ENCODE results near the gene PHLPP1. TPM values are rescaled to one million over a fixed set of nuclear protein-coding genes. Genes with fewer than 3 reads are reported as not detected.
"Not testable (repeated sequence)": the region's sequence is repeated elsewhere in the genome, so short reads cannot be mapped to it uniquely, and the experiment has no call there.

Gene PHLPP1
- total and polyA plus RNA-seq, 9 donors, result 6.3 to 11.3 (median 9.8) TPM

DNA sequence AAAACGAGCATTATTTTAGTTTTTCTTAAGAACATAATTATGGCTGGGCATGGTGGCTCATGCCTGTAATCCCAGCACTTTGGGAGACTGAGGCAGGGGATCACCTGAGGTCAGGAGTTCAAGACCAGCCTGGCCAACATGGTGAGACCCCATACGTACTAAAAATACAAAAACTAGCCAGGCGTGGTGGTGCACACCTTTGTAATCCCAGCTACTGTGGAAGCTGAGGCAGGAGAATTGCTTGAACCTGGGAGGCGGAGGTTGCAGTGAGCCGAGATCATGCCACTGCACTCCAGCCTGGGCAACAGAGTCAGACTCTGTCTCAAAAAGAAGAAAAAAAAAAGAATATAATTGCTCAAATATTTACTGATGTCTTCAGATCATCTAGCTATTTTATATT is 25.3 kb downstream of the PHLPP1 start:
- not testable (repeated sequence) for H3K27me3 ChIP-seq (ENCODE audit: control insufficient read depth, insufficient read depth, low read length); H3K9me3 ChIP-seq (replicated peaks; ENCODE audit: control insufficient read depth, low read depth, low read length); H3K4me3 ChIP-seq (ENCODE audit: low read length); H3K36me3 ChIP-seq (ENCODE audit: control insufficient read depth, insufficient read depth, low read length); H3K27ac ChIP-seq (ENCODE audit: low read length); DNase-seq; H3K4me1 ChIP-seq (ENCODE audit: control insufficient read depth, insufficient read depth, low read length)
- 80% methylated on average over 1 of the region's 5 CpGs for WGBS (ENCODE audit: insufficient coverage)

DNA sequence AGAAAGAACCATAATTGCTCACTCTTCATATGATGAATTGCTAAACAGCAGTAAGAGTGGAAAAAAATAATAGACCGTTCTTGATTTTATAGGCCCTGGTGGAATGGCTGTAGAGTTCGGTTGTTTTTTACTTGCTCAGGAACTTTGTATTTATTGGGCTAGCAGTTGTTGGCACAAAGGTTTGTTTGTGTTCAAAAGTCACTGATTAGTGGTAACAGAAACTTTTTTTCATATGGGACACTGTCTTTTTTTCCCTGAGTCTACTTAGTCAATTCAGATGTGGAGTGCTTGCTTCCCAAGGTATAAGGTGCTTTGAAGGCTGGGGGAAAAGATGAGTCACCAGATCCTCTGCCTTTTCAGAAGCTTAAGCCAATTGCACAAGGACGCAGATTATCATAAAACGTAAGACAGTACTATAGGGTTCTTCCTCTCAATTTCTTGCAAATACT is 25.8 kb downstream of the PHLPP1 start:
- Histone ChIP-seq H3K4me1 (ENCODE audit: control insufficient read depth, insufficient read depth, low read length) (no peaks in the 10 kb centered on the region), H3K27me3 (ENCODE audit: control insufficient read depth, insufficient read depth, low read length) (no peaks in the 10 kb centered on the region), H3K4me3 (ENCODE audit: low read length) (no peak overlapping the region), H3K36me3 (ENCODE audit: control insufficient read depth, insufficient read depth, low read length) (no peaks in the 10 kb centered on the region), H3K9me3 (replicated peaks; ENCODE audit: control insufficient read depth, low read depth, low read length) (no peaks in the 10 kb centered on the region), H3K27ac (ENCODE audit: low read length) (no peak overlapping the region)
- peak; percentile 48 for DNase-seq
- WGBS (ENCODE audit: insufficient coverage), result no CpG with 5 or more reads among the region's 4 CpGs

DNA sequence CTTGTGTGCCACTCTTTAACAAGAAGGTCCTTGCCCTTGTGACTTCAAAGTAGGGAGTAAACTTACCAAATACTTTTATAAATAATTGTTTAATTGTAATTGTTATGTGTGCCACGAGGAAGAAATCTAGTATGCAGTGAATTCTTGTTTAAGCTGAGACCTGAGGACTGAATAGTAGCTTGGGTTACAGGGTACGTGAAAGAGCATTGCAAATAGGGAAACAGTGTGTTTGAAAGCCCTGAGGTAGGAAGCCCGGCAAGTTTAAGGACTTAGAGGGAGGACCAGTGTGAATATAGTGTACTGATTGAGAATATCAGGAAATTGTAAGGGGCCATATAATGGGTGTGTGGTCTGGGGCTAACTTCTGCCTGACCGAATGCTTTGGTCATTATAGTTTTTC is 26.2 kb downstream of the PHLPP1 start:
- no peak for DNase-seq
- H3K9me3 ChIP-seq (replicated peaks; ENCODE audit: control insufficient read depth, low read depth, low read length), result no peaks in the 10 kb centered on the region
- no peaks in the 10 kb centered on the region for H3K4me1 ChIP-seq (ENCODE audit: control insufficient read depth, insufficient read depth, low read length)
- 70% methylated on average over 3 of the region's 4 CpGs for WGBS (ENCODE audit: insufficient coverage)
- H3K4me3 ChIP-seq (ENCODE audit: low read length), result no peak overlapping the region
- H3K27me3 ChIP-seq (ENCODE audit: control insufficient read depth, insufficient read depth, low read length), result no peaks in the 10 kb centered on the region
- no peaks in the 10 kb centered on the region for H3K36me3 ChIP-seq (ENCODE audit: control insufficient read depth, insufficient read depth, low read length)
- no peak overlapping the region for H3K27ac ChIP-seq (ENCODE audit: low read length)

DNA sequence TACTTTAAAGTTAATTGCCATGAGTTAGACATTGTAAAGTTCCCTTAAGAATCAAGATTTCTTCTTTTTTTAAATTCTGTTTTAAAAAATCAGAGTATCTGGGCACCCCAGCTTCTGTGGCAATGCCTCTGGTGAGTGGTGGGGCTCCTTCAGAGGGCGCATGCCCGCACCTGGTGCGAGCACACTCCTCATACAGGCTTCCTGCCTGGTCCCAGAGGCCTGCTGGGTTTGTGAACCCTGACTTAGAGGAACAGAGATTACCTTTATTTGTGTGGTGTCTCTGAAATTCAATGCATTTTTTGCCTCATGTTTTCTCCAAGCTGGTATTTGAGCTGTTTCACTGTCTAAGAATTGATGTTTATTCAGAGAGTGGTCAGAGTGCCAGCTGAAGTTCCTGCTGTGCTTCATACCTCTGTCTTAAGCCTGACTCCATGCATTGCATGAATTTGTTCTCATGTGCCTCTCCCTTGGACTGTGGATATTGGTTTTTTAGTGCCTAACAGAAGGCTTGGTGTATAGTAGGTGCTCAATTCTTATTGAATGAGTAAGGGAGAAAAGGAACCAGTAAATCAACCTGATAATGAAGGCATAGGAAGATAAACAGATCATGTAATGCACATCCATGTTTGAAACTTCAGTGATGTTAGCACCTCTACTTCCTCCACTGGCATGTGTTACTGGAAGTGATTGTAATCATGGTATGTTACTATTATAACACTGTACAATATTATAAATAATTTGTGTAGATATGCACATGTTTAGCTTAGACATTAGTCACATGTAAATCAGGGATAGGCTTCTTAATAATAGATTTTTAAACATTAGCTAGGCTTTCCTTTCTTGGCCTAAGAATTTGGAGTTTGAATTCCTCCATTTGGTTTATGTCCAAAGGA is 29.0 kb downstream of the PHLPP1 start:
- Histone ChIP-seq H3K27ac (ENCODE audit: low read length) (no peak overlapping the region), H3K9me3 (replicated peaks; ENCODE audit: control insufficient read depth, low read depth, low read length) (no peaks in the 10 kb centered on the region), H3K4me1 (ENCODE audit: control insufficient read depth, insufficient read depth, low read length) (no peaks in the 10 kb centered on the region), H3K27me3 (ENCODE audit: control insufficient read depth, insufficient read depth, low read length) (no peaks in the 10 kb centered on the region), H3K4me3 (ENCODE audit: low read length) (no peak overlapping the region), H3K36me3 (ENCODE audit: control insufficient read depth, insufficient read depth, low read length) (no peaks in the 10 kb centered on the region)
- DNase-seq, result no peak
- no CpG with 5 or more reads among the region's 3 CpGs for WGBS (ENCODE audit: insufficient coverage)

DNA sequence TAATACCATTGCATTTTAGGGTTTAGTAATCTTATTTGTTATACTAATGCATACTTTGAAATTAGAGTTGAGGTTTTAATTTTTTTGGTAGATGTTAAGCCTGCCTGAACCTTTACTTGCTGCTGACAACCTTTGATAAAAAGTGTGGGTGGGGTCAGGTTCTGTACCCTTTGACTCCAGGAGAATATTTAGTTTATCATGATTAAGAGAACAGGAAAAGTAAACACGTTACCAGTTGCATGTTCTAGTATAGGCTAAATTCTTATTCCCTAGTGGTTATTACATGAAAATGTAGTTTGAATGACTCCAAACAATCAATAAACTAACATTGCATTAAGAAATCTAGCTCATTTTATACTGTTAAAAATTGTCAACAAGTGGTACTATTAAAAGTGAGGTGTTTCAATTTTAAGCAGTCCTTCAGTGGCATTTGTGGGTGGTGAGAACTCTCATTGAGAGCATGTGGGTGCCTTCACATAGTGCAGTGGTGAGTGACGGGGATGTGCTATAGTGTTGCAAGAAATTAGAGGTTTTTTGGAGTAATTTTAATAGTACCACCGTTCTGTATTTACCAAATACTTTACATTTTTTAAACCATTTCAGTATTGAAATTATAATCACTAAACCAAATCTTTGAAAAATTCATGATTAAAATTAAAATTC is 29.9 kb downstream of the PHLPP1 start:
- Histone ChIP-seq H3K4me1 (ENCODE audit: control insufficient read depth, insufficient read depth, low read length) (no peaks in the 10 kb centered on the region), H3K9me3 (replicated peaks; ENCODE audit: control insufficient read depth, low read depth, low read length) (no peaks in the 10 kb centered on the region), H3K27me3 (ENCODE audit: control insufficient read depth, insufficient read depth, low read length) (no peaks in the 10 kb centered on the region), H3K4me3 (ENCODE audit: low read length) (no peak overlapping the region), H3K27ac (ENCODE audit: low read length) (no peak overlapping the region), H3K36me3 (ENCODE audit: control insufficient read depth, insufficient read depth, low read length) (no peaks in the 10 kb centered on the region)
- no CpG with 5 or more reads among the region's 3 CpGs for WGBS (ENCODE audit: insufficient coverage)
- no peak for DNase-seq

DNA sequence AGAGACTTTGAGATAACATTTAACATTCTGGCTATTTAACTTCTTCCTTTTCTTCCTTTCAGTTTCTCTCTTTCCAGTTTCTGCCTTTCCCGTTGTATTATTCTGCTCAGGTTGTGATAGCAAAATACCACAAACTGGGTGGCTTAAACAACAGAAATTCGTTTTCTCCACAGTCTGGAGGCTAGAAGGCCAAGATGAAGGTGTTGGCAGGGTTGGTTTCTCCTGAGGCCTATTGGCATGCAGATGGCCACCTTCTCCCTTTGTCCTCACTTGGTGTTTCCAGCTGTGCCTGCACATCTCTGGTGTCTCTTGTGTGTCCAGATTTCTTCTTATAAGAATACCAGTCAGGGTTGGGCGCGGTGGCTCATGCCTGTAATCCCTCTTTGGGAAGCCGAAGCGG is 34.0 kb downstream of the PHLPP1 start:
- 93% methylated on average over 3 of the region's 6 CpGs for WGBS (ENCODE audit: insufficient coverage)

DNA sequence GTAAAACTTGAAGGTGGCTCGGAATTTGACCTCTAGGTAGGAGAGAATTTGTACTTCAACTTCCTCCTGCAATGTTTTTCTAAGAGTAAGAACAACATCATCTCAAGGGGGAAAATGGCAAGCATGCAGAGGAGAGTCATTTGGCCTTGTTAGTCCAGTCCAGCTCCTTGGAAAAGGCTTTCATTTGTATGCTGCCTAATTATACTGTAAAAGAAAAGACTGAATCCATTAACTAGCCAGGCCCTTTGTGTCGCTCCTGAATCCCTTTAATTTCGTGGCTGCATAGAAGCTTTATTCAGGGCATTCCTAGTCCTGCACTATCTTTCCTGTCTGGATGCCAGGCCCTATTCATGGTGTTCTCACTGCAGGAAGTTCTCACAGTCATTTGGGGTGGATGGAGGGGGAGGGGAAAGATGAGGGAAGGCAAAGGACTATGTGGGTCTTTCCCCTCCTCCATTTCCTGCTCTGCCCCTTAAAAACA is 36.0 kb downstream of the PHLPP1 start:
- H3K27me3 ChIP-seq (ENCODE audit: control insufficient read depth, insufficient read depth, low read length), result no peaks in the 10 kb centered on the region
- H3K4me3 ChIP-seq (ENCODE audit: low read length), result no peak overlapping the region
- WGBS (ENCODE audit: insufficient coverage), result no CpG with 5 or more reads among the region's 3 CpGs
- no peaks in the 10 kb centered on the region for H3K36me3 ChIP-seq (ENCODE audit: control insufficient read depth, insufficient read depth, low read length)
- peaks cover 11% of the 10 kb centered on the region for H3K4me1 ChIP-seq (ENCODE audit: control insufficient read depth, insufficient read depth, low read length)
- H3K27ac ChIP-seq (ENCODE audit: low read length), result no peak overlapping the region
- DNase-seq, result no peak
- peaks cover 2% of the 10 kb centered on the region for H3K9me3 ChIP-seq (replicated peaks; ENCODE audit: control insufficient read depth, low read depth, low read length)

More for the DNA sequence above, 34.0 kb downstream of the PHLPP1 start:
- Histone ChIP-seq H3K4me3 (ENCODE audit: low read length) (no peak overlapping the region), H3K4me1 (ENCODE audit: control insufficient read depth, insufficient read depth, low read length) (peaks cover 10% of the 10 kb centered on the region), H3K36me3 (ENCODE audit: control insufficient read depth, insufficient read depth, low read length) (no peaks in the 10 kb centered on the region), H3K27ac (ENCODE audit: low read length) (no peak overlapping the region), H3K27me3 (ENCODE audit: control insufficient read depth, insufficient read depth, low read length) (no peaks in the 10 kb centered on the region), H3K9me3 (replicated peaks; ENCODE audit: control insufficient read depth, low read depth, low read length) (no peaks in the 10 kb centered on the region)
- DNase-seq, result no peak

DNA sequence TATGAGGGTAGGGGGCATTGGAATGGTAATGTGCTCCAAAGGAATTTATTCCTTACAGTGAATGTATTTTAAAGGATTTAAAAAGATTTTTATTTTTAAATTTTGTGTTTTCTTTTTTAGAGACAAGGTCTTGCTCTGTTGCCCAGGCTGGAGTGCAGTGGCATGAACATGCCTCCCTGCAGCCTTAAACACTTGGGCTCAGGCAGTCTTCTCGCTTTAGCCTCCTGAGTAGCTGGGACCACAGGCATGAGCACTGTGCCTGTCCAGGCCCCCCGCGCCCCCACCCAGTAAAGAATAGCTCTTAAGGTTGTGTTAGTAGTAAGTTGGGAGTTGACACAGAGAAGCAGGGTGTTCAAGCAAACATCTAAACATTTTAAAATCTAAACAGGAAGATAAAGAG is 36.6 kb downstream of the PHLPP1 start:
- Histone ChIP-seq H3K4me3 (ENCODE audit: low read length) (no peak overlapping the region), H3K9me3 (replicated peaks; ENCODE audit: control insufficient read depth, low read depth, low read length) (peaks cover 2% of the 10 kb centered on the region), H3K27ac (ENCODE audit: low read length) (no peak overlapping the region), H3K27me3 (ENCODE audit: control insufficient read depth, insufficient read depth, low read length) (no peaks in the 10 kb centered on the region), H3K36me3 (ENCODE audit: control insufficient read depth, insufficient read depth, low read length) (no peaks in the 10 kb centered on the region), H3K4me1 (ENCODE audit: control insufficient read depth, insufficient read depth, low read length) (peaks cover 11% of the 10 kb centered on the region)
- no peak for DNase-seq
- WGBS (ENCODE audit: insufficient coverage), result no CpG with 5 or more reads among the region's 3 CpGs

DNA sequence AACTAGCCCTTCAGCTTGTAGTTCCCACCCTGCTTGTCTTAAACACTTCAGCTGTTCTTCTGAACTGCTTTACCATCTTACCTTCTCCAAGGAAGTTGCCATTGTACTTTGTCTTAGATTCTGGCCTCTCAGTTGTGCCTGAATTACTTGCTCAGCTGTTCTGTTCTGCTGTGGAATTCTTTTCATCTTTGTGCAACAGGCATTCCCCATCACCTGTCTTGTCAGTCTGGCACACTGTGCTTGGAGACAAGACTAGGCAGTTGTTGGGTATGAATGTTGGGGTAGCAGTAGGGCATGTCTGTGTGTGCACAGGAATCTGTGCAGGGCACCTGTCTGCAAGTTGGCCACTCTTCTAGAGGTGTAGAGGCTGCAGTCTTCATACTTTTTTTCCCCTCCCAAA is 38.7 kb downstream of the PHLPP1 start:
- no peaks in the 10 kb centered on the region for H3K27me3 ChIP-seq (ENCODE audit: control insufficient read depth, insufficient read depth, low read length)
- DNase-seq, result peak; percentile 62
- H3K36me3 ChIP-seq (ENCODE audit: control insufficient read depth, insufficient read depth, low read length), result no peaks in the 10 kb centered on the region
- no peak overlapping the region for H3K27ac ChIP-seq (ENCODE audit: low read length)
- peaks cover 13% of the 10 kb centered on the region for H3K4me1 ChIP-seq (ENCODE audit: control insufficient read depth, insufficient read depth, low read length)
- H3K9me3 ChIP-seq (replicated peaks; ENCODE audit: control insufficient read depth, low read depth, low read length), result peaks cover 2% of the 10 kb centered on the region
- H3K4me3 ChIP-seq (ENCODE audit: low read length), result no peak overlapping the region

DNA sequence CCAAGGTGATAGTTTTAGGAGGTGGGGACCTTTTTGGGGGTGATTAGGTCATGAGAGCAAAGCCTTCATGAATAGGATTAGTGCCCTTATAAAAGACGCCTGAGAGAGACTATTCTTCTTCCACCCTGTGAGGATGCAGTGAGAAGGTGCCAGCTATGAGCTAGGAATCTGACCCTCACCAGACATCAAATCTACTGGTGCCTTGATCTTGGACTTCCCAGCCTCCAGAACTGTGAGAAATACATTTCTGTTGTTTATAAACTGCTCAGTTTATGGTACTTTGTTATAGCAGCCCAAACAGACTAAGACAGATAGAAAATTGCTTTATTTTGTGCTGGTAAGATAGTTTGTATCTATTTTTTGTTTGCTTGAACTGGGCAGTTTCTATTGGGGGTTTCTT is 40.1 kb downstream of the PHLPP1 start:
- no peak overlapping the region for H3K27ac ChIP-seq (ENCODE audit: low read length)
- WGBS (ENCODE audit: insufficient coverage), result 100% methylated on average over 1 of the region's 1 CpG
- no peak for DNase-seq

More for the DNA sequence above, 40.1 kb downstream of the PHLPP1 start:
- no peak overlapping the region for H3K4me3 ChIP-seq (ENCODE audit: low read length)
- H3K4me1 ChIP-seq (ENCODE audit: control insufficient read depth, insufficient read depth, low read length), result peaks cover 18% of the 10 kb centered on the region
- no peaks in the 10 kb centered on the region for H3K27me3 ChIP-seq (ENCODE audit: control insufficient read depth, insufficient read depth, low read length)
- H3K9me3 ChIP-seq (replicated peaks; ENCODE audit: control insufficient read depth, low read depth, low read length), result peaks cover 2% of the 10 kb centered on the region
- no peaks in the 10 kb centered on the region for H3K36me3 ChIP-seq (ENCODE audit: control insufficient read depth, insufficient read depth, low read length)
